ENCODE measurements around the gene CPNE9. TPM values are rescaled to one million over a fixed set of nuclear protein-coding genes. Genes with fewer than 3 reads are reported as not detected.
A peak's percentile ranks its signal among the peaks of the same experiment; 100 is the strongest.

CPNE9 gene
- polyA plus RNA-seq, 1 experiment = not detected

GRCh38 chr3:9748031-9748430, 44.4 kb downstream of the CPNE9 start:
- POLR2A ChIA-PET = no interaction called here

GRCh38 chr3:9749296-9749644, 45.6 kb downstream of the CPNE9 start:
- ChIA-PET POLR2A (interaction anchor here (0.9 to 1.8 kb wide), 8 partner anchors 8 to 386 kb away, joined by 4 to 14 read pairs (median 6); partner anchors contain the start of genes ARPC4, BRPF1, TADA3 and THUMPD3), CTCF (no interaction called here)

More at GRCh38 chr3:9748031-9748430, 44.4 kb downstream of the CPNE9 start:
- CTCF ChIA-PET = no interaction called here
- Histone ChIP-seq H3K9me3 (ENCODE audit: control insufficient read depth, insufficient read depth, low read length) (no peaks in the 10 kb centered on the region), H3K27ac (ENCODE audit: low read depth, low read length) (no peak overlapping the region), H3K4me3 (ENCODE audit: low read depth, low read length) (no peak overlapping the region), H3K27me3 (ENCODE audit: control insufficient read depth, insufficient read depth, low read length) (no peaks in the 10 kb centered on the region)
- no peak for DNase-seq (ENCODE audit: low read depth, low spot score)
- TF ChIP-seq CTCF (IDR thresholded peaks at IDR 0.05; ENCODE audit: low read depth, low read length) = no peak

GRCh38 chr3:9749645-9750555, 46.3 kb downstream of the CPNE9 start, which contains the start of gene OGG1:
OGG1 (plus strand) TSS chr3:9749952; CDS start chr3:9750287, 335 bp downstream.
- TF ChIP-seq CTCF (IDR thresholded peaks at IDR 0.05; ENCODE audit: low read depth, low read length) = no peak
- DNase-seq (ENCODE audit: low read depth, low spot score) = peak; percentile 96
- Histone ChIP-seq H3K27me3 (ENCODE audit: control insufficient read depth, insufficient read depth, low read length) (no peaks in the 10 kb centered on the region), H3K9me3 (ENCODE audit: control insufficient read depth, insufficient read depth, low read length) (no peaks in the 10 kb centered on the region), H3K27ac (ENCODE audit: low read depth, low read length) (peak within 1 kb of the TSS; percentile 96), H3K4me3 (ENCODE audit: low read depth, low read length) (peak within 1 kb of the TSS; percentile 86)
- ChIA-PET POLR2A (interaction anchor here (0.6 to 1.8 kb wide), 12 partner anchors 9 to 387 kb away, joined by 3 to 14 read pairs (median 6); partner anchors contain the start of genes ARPC4, BRPF1, CAMK1 and TADA3), CTCF (no interaction called here)

More at GRCh38 chr3:9749296-9749644, 45.6 kb downstream of the CPNE9 start:
- peak overlapping the region; percentile 61 for H3K4me3 ChIP-seq (ENCODE audit: low read depth, low read length)
- TF ChIP-seq CTCF (IDR thresholded peaks at IDR 0.05; ENCODE audit: low read depth, low read length) = no peak
- H3K9me3 ChIP-seq (ENCODE audit: control insufficient read depth, insufficient read depth, low read length) = no peaks in the 10 kb centered on the region
- H3K27ac ChIP-seq (ENCODE audit: low read depth, low read length) = peak overlapping the region; percentile 96
- DNase-seq (ENCODE audit: low read depth, low spot score) = no peak
- H3K27me3 ChIP-seq (ENCODE audit: control insufficient read depth, insufficient read depth, low read length) = no peaks in the 10 kb centered on the region

- ChIA-PET CTCF (no interaction called here), POLR2A (interaction anchor here (1.8 kb wide), 2 partner anchors 42 to 388 kb away, joined by 4 to 13 read pairs; partner anchors contain the start of genes ARPC4, TADA3 and THUMPD3)
- Histone ChIP-seq H3K4me3 (ENCODE audit: low read depth, low read length) (peak overlapping the region; percentile 86), H3K27ac (ENCODE audit: low read depth, low read length) (no peak overlapping the region), H3K9me3 (ENCODE audit: control insufficient read depth, insufficient read depth, low read length) (no peaks in the 10 kb centered on the region), H3K27me3 (ENCODE audit: control insufficient read depth, insufficient read depth, low read length) (no peaks in the 10 kb centered on the region)
- TF ChIP-seq CTCF (IDR thresholded peaks at IDR 0.05; ENCODE audit: low read depth, low read length) = no peak
- no peak for DNase-seq (ENCODE audit: low read depth, low spot score)
Measured at GRCh38 chr3:9750556-9751411, 47.2 kb downstream of the CPNE9 start.
